HG03135 (cell line): ENCODE results near the gene CST4.
"Not testable (repeated sequence)": the region's sequence is repeated elsewhere in the genome, so short reads cannot be mapped to it uniquely, and the experiment has no call there.

Experiments
- ATAC-seq: cut with Tn5 transposase; IDR thresholded peaks from one replicate; pipeline ENCODE4 v1.9.1; 2021; ENCODE audit warnings: mild to moderate bottlenecking, moderate library complexity; ENCODE audit not compliant: unreplicated experiment

CST4 gene

GRCh38 chr20:23662276-23662870 lies 26.5 kb downstream of the CST4 start:
- ATAC-seq = no peak

DNA sequence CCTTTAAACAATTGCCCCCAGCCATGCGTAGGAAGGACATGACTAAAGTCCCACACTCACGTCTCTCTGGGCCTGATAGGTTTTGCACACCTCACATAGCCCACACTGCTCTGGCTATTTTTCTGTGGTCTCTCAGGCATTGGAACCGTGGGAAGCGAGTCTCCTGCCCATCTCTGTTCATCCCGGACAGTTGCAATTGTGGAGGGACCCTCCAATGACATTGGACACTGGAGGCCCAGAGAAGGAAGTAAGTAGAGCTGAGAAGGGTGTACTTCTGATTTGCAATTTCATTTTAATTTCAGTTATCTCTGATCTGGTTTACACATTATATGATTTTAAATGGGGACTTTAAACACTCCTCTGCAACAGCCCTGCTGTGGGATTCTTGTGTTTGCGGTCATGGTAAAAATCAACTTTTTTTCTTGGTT lies 27.8 kb downstream of the CST4 start:
- ATAC-seq = no peak

- no peak for ATAC-seq
Measured at GRCh38 chr20:23659989-23660837, 28.6 kb downstream of the CST4 start.

DNA sequence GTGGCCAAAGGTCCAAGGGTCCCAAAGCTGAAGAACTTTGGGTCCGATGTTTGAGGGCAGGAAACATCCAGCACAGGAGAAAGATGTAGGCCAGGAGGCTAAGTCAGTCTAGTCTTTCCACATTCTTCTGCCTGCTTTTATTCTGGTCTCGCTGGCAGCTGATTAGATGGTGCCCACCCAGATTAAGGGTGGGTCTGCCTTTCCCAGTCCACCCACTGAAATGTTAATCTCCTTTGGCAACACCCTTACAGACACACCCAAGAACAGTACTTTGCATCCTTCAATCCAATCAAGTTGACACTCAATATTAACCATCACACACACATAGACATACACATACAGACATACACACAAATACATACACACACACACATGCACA lies 29.2 kb downstream of the CST4 start:
- ATAC-seq = not testable (repeated sequence)

DNA sequence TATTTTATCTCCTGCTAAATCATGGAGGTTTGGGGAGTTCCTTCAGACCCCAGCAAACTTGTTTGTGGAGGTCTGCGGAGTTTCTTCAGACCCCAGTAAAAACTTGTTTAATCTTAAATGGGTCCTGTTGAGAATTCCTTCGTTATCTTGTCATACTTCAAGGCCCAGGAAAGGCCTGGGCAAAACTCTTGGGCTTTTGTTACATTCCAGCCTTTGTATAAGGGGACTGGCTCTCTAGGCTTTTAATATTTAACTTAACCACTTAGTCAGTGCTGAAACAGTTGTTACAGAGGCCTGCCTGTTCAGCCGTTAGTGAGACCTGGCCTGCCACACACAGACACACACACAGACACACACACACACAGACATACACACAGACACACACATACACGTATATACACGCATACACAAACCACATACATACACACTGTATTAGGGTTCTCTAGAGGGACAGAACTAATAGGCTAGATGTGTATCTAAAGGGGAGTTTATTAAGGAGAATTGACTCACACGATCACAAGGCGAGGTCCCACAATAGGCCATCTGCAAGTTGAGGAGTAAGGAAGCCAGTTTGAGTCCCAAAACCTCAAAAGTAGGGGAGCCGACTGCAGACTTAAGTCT lies 29.7 kb downstream of the CST4 start:
- ATAC-seq = no peak

- no peak for ATAC-seq
Measured at GRCh38 chr20:23658336-23658735, 30.5 kb downstream of the CST4 start.

- no peak for ATAC-seq
Measured at GRCh38 chr20:23657202-23657601, 31.6 kb downstream of the CST4 start.

DNA sequence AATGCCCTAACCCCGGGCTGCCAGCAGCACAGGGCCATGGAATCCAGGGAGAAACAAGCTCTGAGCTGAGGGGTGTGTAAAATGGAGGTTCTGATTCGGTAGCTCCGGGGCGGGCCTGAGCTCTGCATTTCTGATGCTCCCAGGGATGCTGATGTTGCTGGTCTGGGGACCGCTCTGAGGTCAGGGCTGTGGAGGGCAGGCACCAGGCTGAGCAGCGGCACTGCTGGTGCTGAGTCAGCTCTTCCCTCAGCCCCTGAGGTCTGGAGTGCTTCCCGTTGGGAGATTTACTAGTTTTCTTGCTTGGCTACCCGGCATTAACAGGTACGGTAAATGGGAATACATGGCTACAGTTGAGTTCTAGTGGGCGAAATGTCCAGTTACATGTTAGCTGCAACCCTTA lies 32.5 kb downstream of the CST4 start:
- ATAC-seq = no peak

GRCh38 chr20:23655491-23656211 lies 33.2 kb downstream of the CST4 start:
- ATAC-seq = no peak

- no peak for ATAC-seq
Measured at GRCh38 chr20:23654717-23655116, 34.1 kb downstream of the CST4 start.

- no peak for ATAC-seq
Measured at GRCh38 chr20:23654000-23654399, 34.8 kb downstream of the CST4 start.

DNA sequence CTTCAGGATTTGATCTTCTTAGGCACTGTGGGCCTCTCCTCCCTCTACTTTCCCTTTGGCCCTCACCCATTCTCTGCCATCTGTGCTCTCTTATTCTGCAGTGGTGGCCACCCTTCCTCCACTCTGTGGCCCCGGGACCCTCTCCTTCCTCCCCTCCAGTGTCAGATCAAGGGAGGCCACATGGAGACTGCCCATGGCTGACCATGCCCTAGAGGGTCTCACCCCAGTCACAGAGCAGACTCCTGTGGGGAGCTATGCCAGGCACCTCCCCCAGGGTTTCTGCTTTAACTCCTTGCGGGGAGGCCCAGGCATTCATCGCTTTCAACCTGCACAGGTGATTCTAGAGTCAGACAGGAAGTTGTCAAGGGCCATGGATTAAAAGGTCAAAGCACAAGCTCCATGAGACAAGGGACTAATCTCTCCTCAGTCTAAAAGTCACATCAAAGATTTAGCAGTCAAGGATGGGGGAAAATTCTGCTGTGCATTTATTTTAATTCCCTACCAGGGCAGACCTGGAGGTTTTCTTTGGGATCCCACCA lies 35.4 kb downstream of the CST4 start:
- ATAC-seq = no peak

DNA sequence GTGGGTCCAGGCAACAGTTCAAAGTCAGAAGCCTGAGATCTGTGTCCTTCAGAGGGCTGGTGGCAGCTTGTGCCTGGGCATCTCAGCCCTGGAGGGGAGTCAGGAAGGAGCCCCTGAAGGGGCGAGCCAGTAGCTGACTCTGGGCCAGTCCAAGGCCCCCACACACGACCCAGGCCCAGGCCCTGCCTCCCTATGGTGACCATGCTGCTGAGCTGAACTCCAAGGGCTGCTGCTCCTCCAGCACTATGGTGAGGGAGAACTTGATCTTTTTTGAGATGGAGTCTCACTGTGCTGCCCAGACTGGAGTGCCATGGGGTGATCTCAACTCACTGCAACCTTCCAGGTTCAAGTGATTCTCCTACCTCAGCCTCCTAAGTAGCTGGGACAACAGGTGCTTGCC lies 35.9 kb downstream of the CST4 start:
- ATAC-seq = no peak

DNA sequence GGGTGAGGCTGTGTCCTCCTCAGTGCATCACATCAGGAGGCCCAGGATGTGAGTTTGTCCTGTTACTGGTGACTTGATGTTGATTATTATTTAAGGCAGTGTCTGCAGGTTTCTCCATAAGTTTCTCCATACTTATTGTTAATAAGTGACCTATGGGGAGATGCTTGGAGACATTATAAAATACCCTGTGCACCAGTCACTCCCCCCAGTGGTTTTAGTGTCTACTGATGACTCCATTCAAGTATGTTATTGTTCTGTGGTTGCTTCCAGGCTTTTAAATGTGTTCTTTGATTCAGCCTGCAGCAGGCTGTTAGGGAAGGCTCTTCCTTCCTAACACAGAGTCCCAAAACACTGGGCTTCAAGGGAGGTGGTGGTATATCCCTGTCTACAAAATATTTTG lies 36.5 kb downstream of the CST4 start:
- no peak for ATAC-seq

DNA sequence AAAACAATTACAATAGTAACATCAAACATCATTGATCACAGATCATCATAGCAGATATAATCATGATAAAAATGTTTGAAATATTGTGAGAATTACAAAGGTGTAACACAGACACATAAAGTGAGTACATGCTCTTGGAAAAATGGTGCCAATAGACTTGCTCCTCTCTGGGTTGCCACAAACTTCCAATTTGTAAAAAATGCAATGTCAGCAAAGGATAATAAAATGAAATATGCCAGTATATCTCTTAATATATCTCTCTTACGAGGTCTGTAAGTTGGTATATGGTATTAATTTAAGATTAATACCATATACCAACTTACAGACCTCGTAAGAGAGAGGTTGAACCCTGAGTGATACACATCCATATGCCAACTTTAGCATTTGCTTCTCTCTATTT lies 37.7 kb downstream of the CST4 start:
- no peak for ATAC-seq

GRCh38 chr20:23649830-23650417 lies 38.9 kb downstream of the CST4 start:
- no peak for ATAC-seq

- ATAC-seq = no peak
Measured at GRCh38 chr20:23649242-23649641, 39.6 kb downstream of the CST4 start.

GRCh38 chr20:23647346-23647745 lies 41.5 kb downstream of the CST4 start:
- no peak for ATAC-seq

GRCh38 chr20:23646106-23646873 lies 42.5 kb downstream of the CST4 start:
- no peak for ATAC-seq

DNA sequence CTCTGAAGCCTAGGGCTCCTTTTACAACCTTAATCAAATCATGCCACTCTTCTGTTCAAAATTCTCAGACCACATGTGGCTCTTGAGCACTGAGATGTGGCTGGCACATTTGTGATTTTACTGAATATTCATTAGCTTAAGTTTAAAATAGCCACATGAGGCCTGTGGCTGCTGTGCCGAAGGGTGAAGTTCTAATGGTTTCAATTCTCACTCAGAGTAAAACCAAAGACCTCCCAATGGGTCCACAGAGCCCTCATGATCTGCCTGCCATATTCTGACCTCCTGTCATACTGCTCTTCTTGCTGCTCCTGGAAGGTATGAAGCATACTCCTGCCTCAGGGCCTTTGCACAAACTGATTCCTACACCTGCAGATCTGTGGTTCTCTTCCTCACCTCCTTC lies 43.3 kb downstream of the CST4 start:
- ATAC-seq = no peak
